SK-N-MC (cell line): Measurements from ENCODE around the gene USP37.

Experiments used
- EZH2 ChIP-seq: fragments of 200-600 bp; sonication (generic); IDR thresholded peaks from one replicate; pipeline ENCODE4 v1.6.1; 2017; ENCODE audit warnings: antibody characterized with exemption
- FOXP2 ChIP-seq: optimal IDR thresholded peaks from 2 replicates; pipeline ENCODE3; 2011; ENCODE audit warnings: mild to moderate bottlenecking, moderate library complexity; ENCODE audit not compliant: insufficient read depth; ENCODE audit errors: extremely low read length, control extremely low read depth
- POLR2AphosphoS5 ChIP-seq: IDR thresholded peaks from 2 replicates; pipeline ENCODE4 v1.6.1; 2012; ENCODE audit warnings: mild to moderate bottlenecking, low read depth, low read length, borderline replicate concordance

GRCh38 chr2:218419630-218420216 lies 148.4 kb downstream of the USP37 start:
- TF ChIP-seq EZH2 (no peak), POLR2AphosphoS5 (no peak), FOXP2 (no peak)
